NCI-H774 (cell line): ENCODE results near the gene GLIS1.
"Not testable (repeated sequence)": the region's sequence is repeated elsewhere in the genome, so short reads cannot be mapped to it uniquely, and the experiment has no call there.

Source experiments
- DNase-seq: peaks from one replicate; lab custom pipeline; 2025; lab: John Stamatoyannopoulos, UW

GLIS1 gene

DNA sequence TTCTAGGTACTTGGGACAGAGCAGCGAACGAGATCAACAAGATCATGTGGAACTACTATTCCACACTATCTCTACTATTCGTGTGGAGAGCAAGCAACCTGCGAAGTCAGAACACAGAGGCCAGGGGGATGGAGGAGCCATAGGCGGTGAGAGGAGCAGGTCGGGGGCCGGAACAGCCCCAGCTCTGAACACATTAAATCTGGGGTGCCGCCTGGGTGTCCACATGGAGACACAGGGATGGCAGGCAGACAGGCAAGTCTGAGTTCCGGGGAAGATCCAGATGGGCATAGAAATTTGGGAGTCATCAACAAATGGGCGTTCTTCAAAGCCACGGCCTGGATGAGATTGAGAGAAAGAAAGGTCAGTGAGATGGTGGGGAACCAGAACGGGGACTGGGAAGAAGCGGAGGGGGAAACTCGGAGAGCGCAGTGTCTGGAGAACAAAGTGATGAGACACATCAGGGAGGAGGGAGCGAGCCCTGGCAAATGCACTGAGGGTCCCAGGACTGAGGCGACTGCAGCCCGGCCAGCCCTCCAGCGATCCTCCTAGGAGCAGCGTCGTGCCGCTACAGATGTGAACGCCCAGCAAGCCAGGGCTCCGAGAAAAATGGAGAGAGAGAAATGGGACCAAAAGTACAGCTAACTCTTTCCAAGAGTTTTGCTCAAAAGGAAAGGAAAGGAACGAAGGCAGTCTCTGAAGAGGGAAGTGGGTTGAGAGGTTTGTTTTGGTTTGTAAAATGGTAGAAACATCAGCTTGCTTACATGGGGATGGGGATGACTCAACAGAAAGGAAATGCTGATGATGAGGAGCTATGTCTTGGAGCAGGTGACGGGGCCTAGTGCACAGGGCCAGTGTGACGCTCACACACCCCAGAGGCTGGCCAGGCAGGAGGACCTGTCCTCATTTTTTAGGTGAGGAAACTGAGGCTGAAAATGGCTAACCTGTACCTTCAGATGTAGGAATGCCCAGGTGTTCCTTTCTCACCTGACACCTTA is 84.5 kb downstream of the GLIS1 start:
- no peak for DNase-seq

DNA sequence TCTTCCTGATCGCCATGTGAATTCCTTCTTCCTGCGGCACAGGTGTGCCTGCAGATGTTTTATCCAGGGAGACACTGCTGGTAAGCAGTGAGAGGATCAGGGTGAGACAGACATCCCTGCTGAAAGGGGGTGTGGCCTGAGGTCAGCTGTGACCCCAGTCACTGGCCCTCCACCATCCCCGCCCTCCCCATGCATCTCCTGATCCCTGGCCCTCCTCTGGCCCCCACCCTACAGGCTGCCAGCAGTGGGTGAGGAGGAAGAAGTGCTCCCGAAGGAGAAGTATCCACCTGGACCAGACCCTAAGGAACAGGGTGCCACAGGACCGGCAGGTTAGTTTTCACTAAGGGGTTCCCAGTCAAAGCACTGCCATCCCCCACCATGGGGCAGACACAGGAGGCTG is 85.3 kb downstream of the GLIS1 start:
- DNase-seq: no peak

DNA sequence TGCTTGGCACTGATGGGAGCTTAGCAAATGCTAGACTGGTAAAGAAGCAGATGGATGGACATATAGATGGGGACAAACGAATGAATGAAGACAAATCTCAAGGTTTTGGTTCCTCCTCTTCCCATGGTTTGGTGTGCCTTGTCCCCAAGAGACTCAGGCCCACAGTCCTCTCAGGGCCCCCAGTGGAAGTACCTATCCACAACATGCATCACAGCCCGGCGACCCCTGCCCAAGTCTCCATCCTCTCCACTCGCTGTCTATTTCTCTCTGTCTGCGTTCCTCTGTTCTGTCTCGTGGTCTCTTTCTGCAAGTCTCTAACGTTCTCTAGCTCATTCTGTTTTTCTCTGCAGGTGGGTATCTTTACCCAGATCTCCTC is 85.8 kb downstream of the GLIS1 start:
- DNase-seq: no peak

DNA sequence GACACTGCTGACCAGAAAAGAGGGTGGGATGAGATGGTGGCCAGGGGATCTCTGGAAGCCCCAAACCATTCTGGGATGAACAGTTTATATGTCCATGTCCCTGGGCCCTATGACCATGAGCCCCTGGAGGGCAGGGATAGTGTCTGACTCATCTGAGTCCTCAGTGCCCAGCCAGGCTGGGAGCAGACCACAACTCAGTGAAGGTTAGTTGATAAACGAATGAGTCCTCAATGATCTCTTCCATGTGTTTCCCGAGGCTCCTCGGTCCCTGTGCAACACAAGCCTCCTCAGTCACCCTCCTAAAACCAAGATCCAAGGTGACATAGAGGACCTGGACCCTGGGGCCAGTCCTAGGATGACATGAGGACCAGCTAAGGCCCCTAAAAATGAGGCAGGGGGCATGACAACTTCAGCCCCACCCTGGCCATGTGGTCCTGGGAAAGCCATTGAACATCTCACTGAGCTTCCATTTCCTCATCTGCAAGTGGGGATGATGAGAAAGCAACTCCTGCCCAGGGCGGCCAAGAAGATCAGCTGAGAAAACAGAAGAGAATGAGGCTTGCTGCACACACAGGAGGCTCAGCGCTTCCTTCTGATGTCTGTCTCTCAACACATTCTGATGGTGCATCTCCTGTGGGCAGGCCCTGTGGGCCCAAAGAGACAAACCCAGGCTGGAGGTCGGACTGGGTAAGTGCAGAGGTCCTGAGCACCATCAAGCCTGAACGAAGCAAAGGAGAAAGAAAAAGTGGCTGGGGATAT is 86.3 kb downstream of the GLIS1 start:
- DNase-seq: no peak

DNA sequence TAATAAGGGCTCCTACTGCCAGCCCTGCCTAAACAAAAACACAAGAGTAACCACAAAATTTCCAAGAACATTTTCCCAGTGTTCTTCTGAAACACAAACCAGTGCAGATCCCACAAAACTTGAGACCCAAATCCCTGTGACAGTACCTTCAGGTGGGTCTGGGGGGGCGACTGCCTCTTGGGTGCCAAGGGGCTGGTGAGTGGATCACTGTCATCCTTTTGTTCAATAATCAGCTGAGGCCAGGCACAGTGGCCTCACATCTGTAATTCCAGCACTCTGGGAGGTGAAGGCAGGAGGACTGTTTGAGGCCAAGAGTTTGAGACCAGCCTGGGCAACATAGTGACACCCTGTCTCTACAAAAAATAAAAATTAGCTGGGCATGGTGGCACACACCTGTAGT is 87.6 kb downstream of the GLIS1 start:
- no peak for DNase-seq

DNA sequence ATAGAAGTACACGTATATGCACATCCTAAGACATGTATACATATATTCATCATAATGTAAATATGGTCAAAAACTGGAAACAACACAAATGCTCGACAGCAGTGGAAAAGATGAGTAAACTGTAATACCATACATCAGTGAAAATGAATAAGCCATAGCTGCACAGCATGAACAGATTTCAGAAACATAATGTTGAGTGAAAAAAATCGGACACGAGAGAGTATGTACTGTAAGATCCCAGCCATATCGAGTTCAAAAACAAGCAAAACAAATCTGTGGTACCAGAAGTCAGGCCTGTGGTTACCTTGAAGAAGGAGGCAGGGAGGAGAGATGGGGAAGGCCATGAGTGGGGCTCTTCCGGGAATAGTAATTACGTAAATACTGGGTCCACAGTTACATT is 90.4 kb downstream of the GLIS1 start:
- no peak for DNase-seq

DNA sequence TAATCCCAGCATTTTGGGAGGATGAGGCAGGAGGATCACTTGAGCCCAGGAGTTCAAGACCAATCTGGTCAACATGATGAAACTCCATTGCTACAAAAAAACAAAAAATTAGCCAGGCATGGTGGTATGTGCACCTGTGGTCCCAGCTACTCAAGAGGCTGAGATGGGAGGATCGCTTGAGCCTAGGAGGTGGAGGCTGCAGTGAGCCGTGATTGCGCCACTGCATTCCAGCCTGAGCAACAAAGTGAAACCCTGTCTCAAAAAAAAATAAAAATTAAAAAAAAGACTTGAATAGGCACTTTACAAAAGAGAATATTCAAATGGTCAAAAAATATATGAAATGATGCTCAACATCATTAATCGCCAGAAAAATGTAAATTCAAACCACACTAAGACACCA is 91.0 kb downstream of the GLIS1 start:
- not testable (repeated sequence) for DNase-seq

DNA sequence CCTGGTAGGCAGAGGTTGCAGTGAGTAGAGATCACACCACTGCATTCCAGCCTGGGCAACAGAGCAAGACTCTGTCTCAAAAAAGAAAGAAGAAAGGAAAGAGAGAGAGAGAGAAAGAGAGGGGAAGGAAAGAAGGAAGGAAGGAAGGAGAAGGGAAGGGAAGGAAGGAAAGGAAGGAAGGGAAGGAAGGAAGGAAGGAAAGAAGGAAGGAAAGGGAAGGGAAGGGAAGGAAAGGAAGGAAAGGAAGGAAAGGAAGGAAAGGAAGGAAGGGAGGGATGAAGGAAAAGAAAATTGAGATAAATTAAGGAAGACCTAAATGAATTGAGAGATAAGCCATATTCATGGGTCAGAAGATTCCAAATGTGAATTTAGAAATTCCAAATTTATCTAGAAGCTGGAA is 92.2 kb downstream of the GLIS1 start:
- DNase-seq: no peak

DNA sequence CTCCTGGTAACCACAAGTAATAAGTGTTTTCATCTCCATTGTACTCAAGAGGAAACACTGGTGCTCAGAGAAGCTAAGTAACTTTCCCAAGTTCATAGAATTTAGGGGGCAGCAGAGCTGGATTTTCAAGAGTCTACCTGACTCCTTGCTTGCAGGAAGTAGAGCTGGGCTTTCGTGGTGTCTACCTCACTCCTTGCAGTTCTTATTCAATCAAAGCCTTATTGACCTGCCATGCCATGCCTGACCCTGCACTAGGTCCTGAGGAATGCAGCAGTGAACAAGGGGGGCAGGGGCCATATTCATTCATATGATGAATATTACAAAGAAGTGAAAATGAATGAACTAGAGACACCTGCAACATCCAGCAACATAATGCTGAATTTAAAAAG is 93.3 kb downstream of the GLIS1 start:
- DNase-seq: no peak

DNA sequence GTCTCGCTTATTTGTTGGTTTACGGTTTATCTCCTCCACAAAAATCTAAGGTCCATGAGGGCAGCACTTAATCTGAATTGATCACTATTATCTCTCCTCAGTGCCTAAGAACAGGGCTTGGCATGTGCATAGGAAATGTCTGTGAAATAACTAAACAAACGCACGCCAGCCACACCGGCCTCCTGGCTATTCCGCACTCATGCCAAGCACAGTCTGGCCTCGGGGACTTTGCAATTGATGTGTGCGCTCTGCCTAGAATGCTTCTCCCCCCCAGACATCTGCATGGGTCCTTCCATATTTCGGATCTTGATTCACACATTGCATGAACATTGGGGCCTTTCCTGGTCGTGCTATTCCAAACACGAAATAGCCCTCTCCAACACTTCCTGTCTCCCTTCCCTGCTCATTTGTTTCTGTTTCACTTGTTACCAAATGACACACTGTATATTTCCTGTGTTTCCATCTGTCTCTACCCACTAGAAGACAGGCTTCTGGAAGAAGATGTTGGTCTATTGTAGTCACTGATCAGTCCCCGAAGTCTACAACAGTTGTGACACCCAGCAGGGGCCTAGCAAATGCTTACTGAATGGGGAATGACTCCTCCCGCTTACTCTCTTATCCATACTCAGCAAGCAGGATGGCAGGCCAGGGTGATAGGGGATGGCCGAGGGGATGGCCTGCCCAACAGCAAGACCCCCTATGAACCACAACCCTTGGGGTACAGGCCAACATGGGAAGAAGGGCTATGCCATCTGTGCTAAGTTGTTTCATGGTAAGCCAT is 93.9 kb downstream of the GLIS1 start:
- DNase-seq: no peak

DNA sequence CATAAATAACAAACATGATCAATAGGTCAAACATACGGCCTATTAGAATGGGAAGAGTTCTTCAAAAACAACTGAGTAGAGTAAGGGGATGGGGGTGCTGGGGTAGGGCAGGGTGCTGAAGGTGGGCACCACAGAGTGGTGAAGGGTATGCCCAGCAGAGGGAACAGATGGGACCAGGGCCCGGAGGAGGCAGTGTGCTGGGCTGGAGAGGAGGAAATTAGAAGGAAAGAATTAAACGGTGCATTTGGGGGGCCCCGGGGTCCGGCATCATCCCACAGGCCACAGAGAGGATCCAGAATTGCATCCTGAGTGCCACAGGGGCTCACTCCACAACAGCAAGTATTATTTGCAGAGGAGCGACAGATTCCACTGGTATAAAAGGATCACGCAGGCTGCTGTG is 94.5 kb downstream of the GLIS1 start:
- no peak for DNase-seq

DNA sequence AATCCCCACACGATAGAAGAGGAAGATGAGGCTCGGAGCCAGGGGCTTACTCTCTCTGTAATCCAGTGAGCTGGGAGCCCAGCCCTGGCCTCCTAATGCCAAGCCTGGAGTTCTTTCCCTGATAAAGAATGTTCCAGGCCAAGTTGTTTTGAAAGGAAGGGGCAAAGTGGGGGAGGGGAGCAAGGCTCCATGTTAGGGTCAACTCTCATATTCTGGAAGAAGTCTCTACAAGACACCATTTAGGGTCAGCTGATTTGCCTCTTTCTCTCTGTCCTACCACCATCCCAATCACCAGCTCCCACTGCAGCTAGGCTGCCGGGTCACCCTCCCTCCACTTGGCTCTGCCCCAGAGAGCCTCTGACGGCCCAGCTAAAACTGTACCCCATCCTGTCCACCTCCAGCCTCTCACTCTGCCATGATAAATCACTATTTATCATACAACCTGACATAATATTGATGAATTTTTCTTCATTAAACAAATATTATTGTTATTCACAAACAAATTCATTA is 95.0 kb downstream of the GLIS1 start:
- DNase-seq: no peak

DNA sequence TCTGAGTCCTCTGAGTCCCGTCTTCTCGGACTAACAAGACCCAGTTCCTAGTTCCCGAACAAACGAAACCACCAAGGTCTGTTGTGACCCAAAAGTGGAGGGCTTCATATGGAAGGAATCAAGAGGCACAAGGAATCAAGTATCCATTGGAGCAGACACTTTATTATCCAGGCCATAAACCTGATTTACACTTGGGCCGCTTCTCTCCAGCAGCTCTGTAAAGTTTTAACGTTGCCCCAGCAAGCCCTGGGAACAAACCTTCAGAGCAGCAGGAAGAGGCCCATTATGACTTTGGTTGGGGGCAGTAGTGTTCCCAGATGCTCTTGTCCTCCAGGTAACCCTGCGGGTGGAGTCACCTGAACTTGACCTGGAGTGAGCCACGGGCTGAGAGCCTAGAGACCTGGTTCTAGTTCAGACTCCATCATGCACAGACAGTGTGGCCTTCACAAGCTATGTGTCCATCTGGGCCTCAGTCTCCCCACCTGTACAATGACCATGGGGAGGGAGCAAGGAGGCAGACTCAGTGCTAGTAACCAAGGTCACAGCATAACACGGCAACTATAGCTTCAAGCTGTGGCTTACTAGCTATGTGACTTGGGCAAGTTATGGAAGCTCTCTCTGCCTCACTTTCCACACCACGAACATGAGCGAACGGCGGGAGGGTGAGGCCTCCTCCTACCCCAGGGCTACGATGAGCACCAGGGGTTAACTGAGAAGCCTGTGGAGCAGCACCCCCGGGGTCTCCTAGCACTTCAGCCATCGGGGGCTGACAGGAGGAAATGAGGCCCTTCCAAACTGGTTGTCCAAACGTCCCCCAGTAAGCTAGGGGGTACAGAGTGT is 95.7 kb downstream of the GLIS1 start:
- DNase-seq: no peak

DNA sequence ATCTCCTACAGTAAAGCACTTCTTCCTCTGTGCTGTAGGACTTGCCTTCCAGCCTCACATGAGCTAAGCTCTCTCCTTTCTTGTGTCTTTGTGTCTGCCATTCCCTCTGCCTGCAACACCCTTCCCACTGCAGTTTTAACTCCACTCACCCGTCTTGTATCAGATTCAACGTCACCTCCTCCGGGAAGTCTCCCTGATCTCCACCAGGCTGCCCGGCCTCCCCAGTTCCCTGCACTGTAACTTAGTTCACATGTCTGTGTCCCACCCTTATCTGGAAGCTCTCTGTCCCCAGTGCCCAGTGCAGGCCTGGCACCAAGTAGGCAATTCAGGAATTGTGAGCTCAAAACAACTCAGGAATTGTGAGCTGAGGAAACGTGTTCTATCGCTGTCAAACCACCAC is 96.4 kb downstream of the GLIS1 start:
- no peak for DNase-seq

DNA sequence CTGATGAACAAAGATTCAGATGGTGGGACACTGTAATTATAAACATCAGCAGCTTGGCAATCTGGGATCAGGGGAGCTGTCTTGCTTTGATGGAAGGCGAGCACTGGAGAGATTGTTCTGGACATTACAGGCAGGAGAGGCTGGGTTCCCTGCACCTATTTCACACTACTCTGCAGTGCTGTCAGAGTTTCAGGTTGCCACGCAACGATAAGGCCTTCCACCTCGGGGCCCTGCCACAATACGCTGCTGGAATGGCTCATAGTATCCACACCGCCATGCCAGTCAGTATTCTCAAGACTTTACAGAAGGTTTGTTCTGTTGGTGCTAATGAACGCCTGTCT is 96.8 kb downstream of the GLIS1 start:
- no peak for DNase-seq

DNA sequence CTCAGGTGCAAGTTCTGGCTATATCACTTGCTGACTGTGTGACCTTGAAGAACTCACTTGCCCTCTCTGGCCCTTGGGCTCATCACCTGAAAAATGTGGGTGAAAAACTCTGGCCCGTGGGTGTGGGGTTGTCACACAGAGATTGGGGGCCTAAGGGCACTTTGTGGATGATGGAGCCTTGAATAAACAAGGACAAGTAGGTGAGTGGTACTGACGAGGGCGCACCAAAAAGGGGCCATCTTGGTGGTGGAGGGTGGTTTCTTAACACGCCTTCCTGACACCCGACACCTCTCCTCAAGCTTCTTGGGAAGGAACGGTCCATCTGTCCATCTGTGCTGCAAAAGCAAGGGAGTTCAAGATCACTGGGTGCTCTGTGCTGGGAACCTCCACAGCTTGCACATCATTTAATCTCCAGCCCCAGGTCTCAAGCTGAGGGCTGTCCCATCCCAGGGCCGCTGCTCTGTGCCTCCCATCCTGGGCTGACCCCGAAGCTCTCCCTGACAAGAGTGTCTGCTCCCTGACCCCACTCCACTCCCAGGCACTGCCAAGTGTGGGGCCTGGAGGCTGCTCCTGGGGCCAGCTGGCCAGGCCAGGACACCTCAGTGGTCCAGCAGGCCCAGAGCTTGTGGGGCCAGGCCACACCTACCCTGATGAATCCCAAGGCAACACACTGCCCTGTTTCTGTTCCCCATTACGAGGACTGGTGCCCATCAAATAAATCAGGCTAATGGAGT is 97.3 kb downstream of the GLIS1 start:
- DNase-seq: no peak

DNA sequence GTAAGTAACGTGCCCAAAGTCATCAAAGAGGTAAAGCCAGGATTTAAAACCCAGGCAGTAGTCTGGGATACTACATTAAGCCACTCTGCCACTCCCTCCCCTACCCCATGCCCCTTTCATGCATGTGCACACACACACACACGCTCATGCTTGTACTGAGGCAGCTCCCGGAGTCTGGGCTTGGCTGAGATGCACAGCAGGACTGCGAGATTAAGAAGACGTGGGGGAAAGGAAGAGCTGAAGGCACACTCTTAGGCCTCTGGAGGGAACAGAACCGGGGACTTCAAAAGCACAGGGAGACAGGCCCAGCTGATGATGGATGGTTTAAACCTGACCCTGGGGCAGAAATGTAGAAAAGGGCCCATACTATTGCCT is 98.3 kb downstream of the GLIS1 start:
- no peak for DNase-seq

DNA sequence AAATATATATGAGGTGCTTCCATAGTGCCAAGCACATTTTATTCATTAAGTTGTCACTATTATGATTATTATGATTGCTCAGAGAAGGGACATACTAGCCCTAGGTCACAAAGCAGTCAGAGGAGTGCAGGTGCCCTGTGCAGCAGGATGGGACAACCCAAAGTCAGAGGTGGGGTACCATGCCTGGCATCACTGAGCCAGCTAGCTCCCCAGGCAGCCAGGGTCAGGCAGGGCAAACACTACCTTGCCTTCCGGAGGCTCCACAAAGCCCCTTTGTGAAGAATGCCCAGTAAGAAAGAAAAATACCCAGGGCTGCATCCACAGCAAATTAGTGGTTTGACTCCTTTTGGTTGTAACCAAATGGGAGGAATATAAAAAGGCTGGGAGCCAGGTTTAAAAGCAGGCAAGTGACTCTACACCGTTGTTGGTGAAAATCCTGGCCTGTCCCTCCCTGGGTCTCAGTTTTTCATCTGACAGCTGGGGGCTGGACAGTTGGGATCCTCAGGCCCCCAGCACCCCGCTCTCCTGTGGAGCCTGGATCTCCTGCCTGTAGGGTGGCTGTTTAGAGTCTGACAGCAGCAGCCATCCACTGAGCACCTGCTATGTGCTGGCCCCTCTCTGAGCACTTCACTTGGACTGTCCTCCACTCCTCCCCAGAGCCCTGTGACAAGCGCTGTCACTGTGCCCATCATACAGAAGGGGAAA is 98.8 kb downstream of the GLIS1 start:
- no peak for DNase-seq

DNA sequence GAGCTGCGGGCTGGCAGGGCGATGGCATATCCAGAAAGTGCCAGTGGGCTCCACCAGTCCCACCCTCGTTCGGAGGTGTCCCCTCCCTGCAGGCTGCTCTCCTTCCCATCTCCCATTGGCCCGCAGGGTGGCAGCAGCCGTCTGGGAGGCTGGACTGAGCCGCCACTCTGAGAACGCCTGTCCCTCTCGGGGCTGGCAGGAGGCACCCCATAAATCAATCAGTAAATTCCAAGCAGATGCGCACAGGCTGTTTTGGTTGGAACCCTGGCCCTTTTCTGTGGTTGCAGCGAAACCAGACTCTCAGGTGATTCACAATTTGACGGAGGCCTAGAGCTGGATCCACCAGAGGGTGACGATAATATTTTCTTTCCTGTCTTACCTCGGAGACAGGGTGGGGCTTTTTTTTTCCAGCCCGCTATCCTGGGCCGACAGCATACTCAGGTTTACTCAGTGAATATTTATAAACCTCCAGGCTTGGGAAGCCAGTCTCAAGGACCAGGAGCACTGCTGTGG is 99.7 kb downstream of the GLIS1 start:
- DNase-seq: no peak
